GDM1 (cell line): ENCODE measurements around the gene DUOXA2.
"Not testable (repeated sequence)": the region's sequence is repeated elsewhere in the genome, so short reads cannot be mapped to it uniquely, and the experiment has no call there.

ENCODE experiments used
- DNase-seq: peaks from one replicate; lab custom pipeline; 2025; lab: John Stamatoyannopoulos, UW

Gene DUOXA2

GRCh38 chr15:45114076-45114750 is at the start of gene DUOXA2, which contains the start of gene DUOX2:
DUOXA2 (plus strand) TSS chr15:45114326; CDS start chr15:45114606, 280 bp downstream.
DUOX2 (minus strand) TSS chr15:45114172; CDS start chr15:45113411, 761 bp downstream.
- DNase-seq: no peak

DNA sequence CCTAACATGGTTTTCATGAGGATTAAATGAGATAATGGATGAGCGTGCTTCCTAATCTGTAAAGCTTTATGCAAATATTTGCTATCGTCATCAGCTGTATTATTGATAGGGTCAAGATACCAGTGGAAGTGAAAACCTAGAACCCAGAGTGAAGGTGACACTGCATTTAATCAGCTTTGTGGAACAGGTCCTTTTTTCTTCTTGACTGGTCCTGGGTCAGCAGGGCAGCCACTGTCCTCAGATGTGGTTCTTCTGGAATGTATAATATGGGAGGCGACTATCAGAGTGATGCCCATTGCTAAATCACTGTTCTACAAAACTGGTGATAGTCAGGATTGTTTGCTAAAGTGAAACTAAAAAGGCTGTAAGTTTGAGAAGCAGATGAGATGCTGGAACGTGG is 49.7 kb upstream of the DUOXA2 start:
- no peak for DNase-seq

DNA sequence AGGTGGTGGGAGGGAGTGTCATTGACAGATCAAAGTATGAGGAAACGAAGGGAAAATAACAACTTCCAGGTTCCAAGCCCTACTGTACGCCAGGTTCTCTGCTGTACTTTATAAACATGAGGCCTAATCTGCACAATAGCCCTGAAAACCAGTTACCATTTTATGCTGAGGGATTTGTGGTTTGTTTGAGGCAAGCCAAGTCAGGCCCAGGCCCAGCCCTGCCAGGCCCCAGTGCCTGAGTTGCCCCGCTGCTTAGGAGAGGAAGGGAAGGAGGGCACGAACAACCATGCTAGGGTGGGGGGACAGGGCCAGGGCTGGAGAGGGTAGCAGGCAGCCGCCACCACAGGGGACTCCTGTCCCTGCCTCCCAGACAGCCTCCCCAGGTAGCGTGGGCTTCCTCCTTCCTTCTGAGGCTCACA is 44.2 kb upstream of the DUOXA2 start:
- DNase-seq: not testable (repeated sequence)

DNA sequence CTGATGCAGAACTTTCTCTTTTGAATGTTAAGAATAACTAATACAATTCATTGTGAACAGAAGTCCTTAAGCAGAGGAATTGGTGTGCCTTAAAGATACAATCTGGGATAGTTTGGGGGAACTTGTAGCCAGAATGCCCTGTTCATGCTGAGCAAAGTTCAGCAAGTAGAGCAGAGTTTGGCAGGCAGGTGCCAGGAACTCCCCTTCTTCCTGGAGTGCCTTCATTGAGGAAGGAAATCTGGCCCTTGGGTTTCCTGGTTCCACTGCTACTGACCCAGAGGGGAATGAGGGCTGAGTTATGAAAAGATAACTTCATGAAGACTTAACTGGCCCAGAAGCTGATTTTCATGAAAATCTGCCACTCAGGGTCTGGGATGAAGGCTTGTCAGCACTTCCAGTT is 40.5 kb upstream of the DUOXA2 start:
- DNase-seq: not testable (repeated sequence)

DNA sequence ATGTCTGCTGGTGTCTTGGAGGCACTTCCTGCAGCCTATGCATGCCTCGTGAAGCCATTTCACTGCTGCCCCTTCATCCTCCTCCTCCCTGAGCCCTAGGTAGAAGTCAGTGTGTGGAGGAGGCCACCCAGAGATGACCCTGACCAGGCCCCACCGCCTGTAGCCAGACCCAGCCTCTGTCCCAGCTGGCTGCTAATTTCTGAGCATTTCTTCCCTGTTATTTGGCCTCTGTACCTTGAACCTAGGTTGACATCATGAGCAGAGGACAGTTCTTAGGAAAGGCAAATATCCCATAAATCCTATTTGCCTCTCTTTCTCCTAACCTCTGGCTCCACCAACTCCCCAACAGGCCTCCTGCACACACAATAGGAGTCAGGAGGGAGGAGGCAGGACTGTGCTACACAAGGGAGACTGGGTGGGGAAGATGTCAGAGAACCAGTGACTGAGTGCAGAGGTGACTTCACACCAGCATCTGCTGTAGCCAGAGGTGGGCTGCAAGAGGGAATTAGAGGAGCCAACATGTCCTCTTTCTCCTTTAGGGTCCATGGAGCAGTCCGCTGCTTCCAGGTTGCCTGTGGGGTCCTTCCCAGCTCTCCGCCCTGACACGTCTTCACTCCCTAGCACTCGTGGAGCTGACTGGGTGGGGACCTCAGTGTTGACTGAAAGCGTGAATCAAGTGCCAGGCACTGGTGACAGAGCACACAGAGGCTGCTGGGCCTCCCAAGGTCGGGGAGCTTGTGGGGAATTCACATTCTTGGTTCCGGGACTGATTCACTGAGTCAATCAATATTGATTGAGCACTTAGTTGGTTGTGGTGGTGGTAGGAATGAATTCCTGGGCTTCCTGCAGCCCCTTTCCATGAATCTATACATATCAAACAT is 38.4 kb upstream of the DUOXA2 start:
- DNase-seq: not testable (repeated sequence)

DNA sequence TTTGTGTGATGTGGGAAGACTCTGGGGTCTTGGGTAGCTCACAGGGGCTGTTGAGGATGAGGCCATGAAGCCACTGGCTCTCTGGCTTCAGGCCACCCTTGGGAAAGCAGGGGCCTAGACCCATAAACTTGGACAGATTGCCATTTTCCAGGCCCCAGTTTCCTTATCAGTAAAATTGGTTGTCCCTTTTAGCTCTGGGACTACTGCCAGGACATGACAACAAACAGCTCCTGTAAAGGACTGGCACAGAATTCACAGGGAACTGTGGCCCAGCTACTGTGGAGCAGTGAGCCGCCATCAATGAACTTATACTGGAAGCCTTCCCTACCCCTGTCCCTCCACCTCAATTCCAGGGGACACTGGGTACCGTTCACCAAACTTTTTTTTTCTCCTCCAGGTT is 36.7 kb upstream of the DUOXA2 start:
- not testable (repeated sequence) for DNase-seq

- DNase-seq: not testable (repeated sequence)
Measured at GRCh38 chr15:45079201-45079600, 34.9 kb upstream of the DUOXA2 start.

GRCh38 chr15:45079628-45080246 is 34.4 kb upstream of the DUOXA2 start:
- DNase-seq: not testable (repeated sequence)

DNA sequence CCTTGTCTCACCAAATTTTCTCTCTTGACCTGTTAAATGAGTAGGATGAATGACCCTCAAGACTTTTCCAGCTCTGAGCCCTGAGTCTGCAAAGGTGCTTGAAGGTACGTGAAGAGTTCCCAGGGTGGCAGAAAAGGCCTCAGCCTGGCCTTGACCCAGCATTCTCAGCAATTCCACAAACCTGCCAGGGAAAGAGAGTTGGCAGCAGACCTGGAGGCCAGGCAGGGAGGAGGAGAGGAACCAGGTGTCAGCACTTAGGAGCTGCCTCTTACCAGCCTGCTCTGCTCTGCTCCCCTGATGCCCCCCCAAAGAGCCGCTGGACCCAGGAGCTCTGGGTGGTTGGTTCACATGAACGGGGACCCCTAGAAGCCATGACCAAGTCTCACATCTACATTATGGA is 33.5 kb upstream of the DUOXA2 start:
- DNase-seq: not testable (repeated sequence)

GRCh38 chr15:45082412-45082811 is 31.7 kb upstream of the DUOXA2 start:
- DNase-seq: not testable (repeated sequence)

- DNase-seq: no peak
Measured at GRCh38 chr15:45083223-45083622, 30.9 kb upstream of the DUOXA2 start.

DNA sequence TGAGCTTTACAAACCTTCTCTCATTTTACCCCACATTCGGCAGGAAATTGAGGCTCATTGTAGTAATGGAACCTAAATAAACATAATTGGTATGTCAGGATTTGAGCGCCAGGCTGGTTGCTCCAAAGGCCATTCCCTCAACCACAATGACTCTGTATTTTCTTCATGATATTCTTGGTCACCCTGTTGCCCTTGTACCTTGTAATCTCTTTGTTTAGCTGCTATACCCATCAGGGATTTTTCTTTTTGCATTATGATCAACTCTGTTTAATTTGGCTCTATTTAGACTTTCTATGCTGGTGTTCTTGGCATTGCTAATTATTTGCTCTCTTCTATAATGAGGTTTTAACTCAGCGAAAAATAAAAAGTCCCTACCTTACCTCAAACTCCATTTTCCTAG is 30.0 kb upstream of the DUOXA2 start:
- no peak for DNase-seq

GRCh38 chr15:45087513-45087912 is 26.6 kb upstream of the DUOXA2 start:
- no peak for DNase-seq

DNA sequence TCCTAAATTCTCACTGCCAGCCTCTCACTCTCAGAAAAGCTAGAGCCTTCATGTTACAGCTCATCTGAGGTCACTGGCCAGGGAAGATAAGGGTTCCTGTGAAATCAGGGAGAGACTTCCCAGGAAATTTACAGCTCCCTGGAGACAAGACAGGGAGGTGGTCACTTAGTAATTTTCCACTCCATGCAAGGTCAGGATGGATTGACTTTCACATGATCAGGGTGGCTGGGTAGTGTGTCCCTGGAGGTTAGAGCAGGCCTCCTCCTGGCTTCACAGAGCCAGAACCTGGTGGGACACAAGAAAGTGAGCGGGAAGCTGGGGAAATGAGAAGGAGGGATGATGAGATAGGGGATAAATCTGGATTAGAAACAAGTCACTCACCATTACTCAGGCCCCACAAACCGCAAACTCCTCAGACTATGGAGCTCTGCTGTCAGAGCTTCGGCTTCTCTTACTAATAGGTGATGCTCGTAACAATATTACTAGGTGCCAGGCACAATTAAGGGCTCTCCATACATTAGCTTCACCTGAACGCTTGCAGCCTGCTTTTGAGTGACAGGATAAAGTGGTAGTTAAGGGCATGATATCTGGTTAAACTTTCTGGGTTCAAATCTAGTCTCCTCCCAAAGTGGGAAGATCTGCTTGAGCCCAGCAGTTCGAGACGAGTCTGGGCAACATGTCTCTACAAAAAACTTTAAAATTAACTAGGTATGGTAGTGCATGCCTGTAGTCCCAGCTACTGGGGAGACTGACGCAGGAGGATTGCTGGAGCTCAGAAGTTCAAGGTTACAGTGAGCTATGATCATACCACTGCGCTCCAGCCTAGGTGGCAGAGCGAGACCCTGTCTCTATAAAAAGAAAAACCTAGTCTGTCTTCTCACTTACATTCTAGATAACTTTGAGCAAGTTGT is 25.1 kb upstream of the DUOXA2 start:
- no peak for DNase-seq

DNA sequence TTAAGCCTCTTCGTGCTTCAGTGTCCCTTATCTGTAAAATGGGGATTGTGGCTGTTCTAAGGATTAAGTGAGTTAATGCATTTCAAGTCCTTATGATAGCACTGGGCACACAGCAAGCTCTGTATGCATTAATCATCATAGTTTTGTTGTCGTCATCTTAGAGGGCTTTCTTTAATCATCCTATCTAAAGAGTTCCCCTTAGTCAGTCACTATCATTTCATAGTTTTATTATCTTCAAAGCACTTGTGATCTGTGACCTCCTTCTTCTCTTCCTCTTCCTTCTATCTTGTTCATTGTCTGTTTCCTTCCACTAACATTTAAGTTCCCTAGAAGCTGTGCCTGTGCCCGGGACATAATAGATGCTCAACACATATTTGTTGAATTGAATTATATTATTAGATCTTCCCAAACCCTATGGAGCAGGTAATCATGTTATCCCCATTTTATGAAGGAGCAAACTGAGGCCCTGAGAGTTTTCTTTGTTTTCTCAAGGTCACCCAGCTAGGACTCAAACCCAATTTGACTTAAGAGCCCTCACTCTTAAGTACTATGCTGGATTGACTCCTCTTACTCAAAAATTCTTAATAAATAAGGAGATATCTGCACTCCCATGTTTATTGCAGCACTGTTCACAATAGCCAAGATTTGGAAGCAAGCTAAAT is 24.3 kb upstream of the DUOXA2 start:
- DNase-seq: no peak

DNA sequence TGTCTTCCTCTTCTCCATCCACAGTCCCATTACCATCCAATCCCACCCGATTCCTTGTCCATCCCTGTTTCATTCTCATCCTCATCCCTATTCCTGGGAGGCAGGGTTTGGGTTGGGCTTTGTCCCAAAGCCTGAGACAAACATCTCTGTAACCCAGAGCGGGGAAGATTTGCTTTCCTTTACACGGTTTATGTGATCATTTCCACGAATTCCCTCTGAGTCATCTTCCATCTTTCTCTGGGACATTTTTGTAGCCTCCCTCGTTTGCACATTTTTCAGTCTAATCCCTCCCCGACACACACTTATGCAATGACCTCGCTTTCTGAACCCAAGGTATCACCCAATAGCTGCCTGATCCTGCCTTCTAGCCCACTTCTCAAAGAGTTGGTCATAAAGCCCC is 23.0 kb upstream of the DUOXA2 start:
- no peak for DNase-seq

GRCh38 chr15:45091576-45091975 is 22.6 kb upstream of the DUOXA2 start:
- DNase-seq: no peak

- no peak for DNase-seq
Measured at GRCh38 chr15:45093013-45093412, 21.1 kb upstream of the DUOXA2 start.

GRCh38 chr15:45093622-45094357 is 20.3 kb upstream of the DUOXA2 start:
- DNase-seq: no peak

DNA sequence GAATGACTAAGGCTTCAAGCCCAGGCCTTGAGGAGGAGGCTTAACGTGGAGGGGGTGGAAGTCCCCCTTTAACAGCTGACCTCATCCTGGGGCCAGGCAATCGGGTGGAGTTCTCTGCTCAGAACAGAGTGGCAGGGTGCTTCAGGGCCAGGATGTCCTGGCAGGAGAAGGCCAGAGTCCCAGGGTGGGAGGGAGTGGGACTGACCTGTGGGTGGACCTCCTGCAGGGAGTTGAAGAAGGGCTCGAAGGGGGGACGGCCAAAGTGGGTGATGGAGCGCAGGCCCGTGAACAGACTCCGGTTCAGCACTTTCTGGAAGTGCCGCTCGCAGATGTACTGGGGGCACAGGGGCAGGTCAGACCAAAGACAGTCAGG is 19.8 kb upstream of the DUOXA2 start:
- DNase-seq: no peak
